ENCODE results near the gene EXOC6B.

DNA sequence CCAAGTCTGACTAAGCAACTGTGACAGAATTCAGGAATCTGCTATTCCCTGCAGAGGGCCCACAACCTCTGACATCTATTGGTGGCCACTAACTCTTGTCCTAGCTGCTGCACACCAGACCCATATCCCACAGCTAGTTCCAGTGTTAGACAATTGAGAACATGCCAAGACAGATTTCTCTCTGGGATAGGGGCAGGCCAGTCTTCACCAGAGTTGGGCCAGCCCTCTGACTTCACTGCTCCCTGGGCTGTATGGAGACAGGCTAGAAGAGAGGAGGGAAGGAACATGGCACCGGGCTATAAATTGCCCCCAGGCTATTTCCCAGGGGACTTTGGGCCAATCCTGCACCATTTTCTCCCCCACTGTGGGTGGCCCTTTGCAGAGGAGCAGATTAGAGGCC lies 645.5 kb downstream of the EXOC6B start:
- no peak for TF ChIP-seq ATF2 (IDR thresholded peaks at IDR 0.05; ENCODE audit: low read length)
- TF ChIP-seq FOSL1 (IDR thresholded peaks at IDR 0.05; ENCODE audit: insufficient read depth, low read depth, low read length) = no peak
- no peak for TF ChIP-seq YY1 (IDR thresholded peaks at IDR 0.05; ENCODE audit: low read depth, low read length)
- TF ChIP-seq POU5F1 (IDR thresholded peaks at IDR 0.05; ENCODE audit: low read depth, low read length) = no peak
- no peak for TF ChIP-seq GABPA (IDR thresholded peaks at IDR 0.05; ENCODE audit: borderline replicate concordance, insufficient read depth, low read length)
- no peak for TF ChIP-seq NRF1 (IDR thresholded peaks at IDR 0.05; ENCODE audit: low read depth, low read length)
- TF ChIP-seq SUZ12 (IDR thresholded peaks at IDR 0.05; ENCODE audit: low read length) = no peak
- TF ChIP-seq, protein P1, sequence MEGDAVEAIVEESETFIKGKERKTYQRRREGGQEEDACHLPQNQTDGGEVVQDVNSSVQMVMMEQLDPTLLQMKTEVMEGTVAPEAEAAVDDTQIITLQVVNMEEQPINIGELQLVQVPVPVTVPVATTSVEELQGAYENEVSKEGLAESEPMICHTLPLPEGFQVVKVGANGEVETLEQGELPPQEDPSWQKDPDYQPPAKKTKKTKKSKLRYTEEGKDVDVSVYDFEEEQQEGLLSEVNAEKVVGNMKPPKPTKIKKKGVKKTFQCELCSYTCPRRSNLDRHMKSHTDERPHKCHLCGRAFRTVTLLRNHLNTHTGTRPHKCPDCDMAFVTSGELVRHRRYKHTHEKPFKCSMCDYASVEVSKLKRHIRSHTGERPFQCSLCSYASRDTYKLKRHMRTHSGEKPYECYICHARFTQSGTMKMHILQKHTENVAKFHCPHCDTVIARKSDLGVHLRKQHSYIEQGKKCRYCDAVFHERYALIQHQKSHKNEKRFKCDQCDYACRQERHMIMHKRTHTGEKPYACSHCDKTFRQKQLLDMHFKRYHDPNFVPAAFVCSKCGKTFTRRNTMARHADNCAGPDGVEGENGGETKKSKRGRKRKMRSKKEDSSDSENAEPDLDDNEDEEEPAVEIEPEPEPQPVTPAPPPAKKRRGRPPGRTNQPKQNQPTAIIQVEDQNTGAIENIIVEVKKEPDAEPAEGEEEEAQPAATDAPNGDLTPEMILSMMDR (IDR thresholded peaks at IDR 0.05; ENCODE audit: control extremely low read depth in 1 of 3, insufficient read depth in 1 of 3, low read depth in 1 of 3, low read length in 3 of 3) = no peak
